Loucy (cell line): ENCODE measurements around the gene IGF2BP1.

Source experiments
- EZH2phosphoT487 ChIP-seq: fragments of 200-600 bp; IDR thresholded peaks from 2 replicates; pipeline ENCODE4 v1.6.1; 2018; ENCODE audit warnings: antibody characterized with exemption, mild to moderate bottlenecking, moderate library complexity, borderline replicate concordance
- TF ChIP-seq, protein P1 (sequence below): fragments of 200-600 bp; sonication (generic); conservative IDR thresholded peaks from 2 replicates; pipeline ENCODE4 v1.5.1; 2014; ENCODE audit warnings: mild to moderate bottlenecking, antibody characterized with exemption, low read length

DNA sequence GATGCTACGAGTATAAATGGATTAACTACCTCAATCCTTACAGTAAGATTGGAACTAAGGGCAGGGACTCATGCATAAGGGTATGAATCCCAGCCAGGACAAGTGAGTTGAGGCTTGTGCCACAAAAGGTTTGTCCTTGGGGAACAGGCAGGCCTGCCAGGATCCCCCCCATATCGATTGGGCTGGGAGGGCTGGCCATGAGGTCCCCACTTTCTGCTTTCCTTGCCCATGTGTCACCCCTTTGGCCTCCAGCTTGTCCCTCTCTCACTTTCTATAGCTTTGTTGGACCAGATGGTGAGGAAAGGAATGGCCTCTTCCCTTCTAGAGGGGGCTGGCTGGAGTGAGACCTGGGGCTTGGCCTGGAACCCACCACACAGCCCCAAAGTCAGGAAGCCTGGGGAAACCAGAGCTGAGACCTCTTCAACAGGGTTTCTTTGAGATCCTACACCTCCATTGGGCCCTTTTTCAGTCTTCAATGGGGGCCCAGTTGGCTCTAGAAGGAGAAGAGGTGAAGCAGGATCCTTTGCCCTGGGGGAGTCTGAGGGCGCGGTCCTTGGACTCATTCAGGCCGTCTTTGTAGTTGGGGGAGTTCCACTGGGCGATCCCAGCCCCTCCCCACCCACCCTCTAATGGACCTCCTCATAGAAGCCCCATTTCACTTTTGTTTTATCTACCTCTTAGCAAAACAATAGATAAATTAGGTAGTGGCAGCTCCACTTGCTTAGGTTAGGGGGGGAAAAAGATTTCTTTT, 57.3 kb downstream of the IGF2BP1 start:
- TF ChIP-seq, protein P1, sequence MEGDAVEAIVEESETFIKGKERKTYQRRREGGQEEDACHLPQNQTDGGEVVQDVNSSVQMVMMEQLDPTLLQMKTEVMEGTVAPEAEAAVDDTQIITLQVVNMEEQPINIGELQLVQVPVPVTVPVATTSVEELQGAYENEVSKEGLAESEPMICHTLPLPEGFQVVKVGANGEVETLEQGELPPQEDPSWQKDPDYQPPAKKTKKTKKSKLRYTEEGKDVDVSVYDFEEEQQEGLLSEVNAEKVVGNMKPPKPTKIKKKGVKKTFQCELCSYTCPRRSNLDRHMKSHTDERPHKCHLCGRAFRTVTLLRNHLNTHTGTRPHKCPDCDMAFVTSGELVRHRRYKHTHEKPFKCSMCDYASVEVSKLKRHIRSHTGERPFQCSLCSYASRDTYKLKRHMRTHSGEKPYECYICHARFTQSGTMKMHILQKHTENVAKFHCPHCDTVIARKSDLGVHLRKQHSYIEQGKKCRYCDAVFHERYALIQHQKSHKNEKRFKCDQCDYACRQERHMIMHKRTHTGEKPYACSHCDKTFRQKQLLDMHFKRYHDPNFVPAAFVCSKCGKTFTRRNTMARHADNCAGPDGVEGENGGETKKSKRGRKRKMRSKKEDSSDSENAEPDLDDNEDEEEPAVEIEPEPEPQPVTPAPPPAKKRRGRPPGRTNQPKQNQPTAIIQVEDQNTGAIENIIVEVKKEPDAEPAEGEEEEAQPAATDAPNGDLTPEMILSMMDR: no peak
- TF ChIP-seq EZH2phosphoT487: no peak
